ENCODE measurements around the gene PCMT1. TPM values are rescaled to one million over a fixed set of nuclear protein-coding genes. Genes with fewer than 3 reads are reported as not detected.

PCMT1 gene
- total RNA-seq, 2 donors from 2014 or later = 68.5 to 72.6 TPM

DNA sequence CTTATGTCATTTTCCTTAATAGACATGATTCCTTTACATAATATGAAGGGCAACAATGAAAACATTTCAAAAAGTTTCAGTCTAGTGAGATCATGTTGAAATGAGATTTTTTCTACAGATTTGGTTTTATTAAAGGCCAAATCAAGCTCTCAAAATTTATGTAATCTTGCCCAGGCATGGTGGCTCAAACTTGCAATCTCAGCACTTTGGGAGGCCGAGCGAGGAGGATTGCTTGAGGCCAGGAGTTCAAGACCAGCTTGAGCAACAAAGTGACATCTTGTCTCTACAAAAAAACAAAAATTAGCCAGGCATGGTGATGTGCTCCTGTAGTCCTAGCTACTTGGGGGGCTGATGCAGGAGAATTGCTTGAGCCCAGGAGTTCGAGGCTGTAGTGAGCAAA is 63.8 kb downstream of the PCMT1 start:
- WGBS, 2 experiments (ENCODE audit: insufficient coverage in 1 of 2, insufficient read length in 1 of 2) = 95 to 100% methylated on average over 3 of the region's 3 CpGs
- no peak for DNase-seq
- TF ChIP-seq, protein P1, sequence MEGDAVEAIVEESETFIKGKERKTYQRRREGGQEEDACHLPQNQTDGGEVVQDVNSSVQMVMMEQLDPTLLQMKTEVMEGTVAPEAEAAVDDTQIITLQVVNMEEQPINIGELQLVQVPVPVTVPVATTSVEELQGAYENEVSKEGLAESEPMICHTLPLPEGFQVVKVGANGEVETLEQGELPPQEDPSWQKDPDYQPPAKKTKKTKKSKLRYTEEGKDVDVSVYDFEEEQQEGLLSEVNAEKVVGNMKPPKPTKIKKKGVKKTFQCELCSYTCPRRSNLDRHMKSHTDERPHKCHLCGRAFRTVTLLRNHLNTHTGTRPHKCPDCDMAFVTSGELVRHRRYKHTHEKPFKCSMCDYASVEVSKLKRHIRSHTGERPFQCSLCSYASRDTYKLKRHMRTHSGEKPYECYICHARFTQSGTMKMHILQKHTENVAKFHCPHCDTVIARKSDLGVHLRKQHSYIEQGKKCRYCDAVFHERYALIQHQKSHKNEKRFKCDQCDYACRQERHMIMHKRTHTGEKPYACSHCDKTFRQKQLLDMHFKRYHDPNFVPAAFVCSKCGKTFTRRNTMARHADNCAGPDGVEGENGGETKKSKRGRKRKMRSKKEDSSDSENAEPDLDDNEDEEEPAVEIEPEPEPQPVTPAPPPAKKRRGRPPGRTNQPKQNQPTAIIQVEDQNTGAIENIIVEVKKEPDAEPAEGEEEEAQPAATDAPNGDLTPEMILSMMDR (conservative IDR thresholded peaks at IDR 0.05) = no peak
- Histone ChIP-seq H3K9me3 (ENCODE audit: control insufficient read depth, low read length) (no peaks in the 10 kb centered on the region), H3K4me1 (ENCODE audit: control insufficient read depth, insufficient read depth, low read length) (no peaks in the 10 kb centered on the region), H3K27me3 (ENCODE audit: control insufficient read depth, insufficient read depth, low read length, poor library complexity, severe bottlenecking) (no peaks in the 10 kb centered on the region), H3K4me3 (ENCODE audit: low read length) (no peak overlapping the region), H3K36me3 (ENCODE audit: control insufficient read depth, insufficient read depth, low read length) (peaks cover 39% of the 10 kb centered on the region), H3K9ac (ENCODE audit: extremely low read depth, low read length, poor library complexity, severe bottlenecking) (no peak overlapping the region), H3K27ac (ENCODE audit: low read depth, low read length) (no peak overlapping the region)
- H3K9me3 Mint-ChIP-seq = no peaks in the 10 kb centered on the region
- no peaks in the 10 kb centered on the region for H3K27me3 Mint-ChIP-seq (ENCODE audit: insufficient read depth)
- peaks cover 21% of the 10 kb centered on the region for H3K36me3 Mint-ChIP-seq (ENCODE audit: low read depth)
- no peaks in the 10 kb centered on the region for H3K4me1 Mint-ChIP-seq
- no peak overlapping the region for H3K27ac Mint-ChIP-seq
- no peak overlapping the region for H3K4me3 Mint-ChIP-seq

- Mint-ChIP-seq H3K4me3 (no peak overlapping the region), H3K27ac (no peak overlapping the region), H3K4me1 (no peaks in the 10 kb centered on the region), H3K9me3 (no peaks in the 10 kb centered on the region), H3K36me3 (ENCODE audit: low read depth) (peaks cover 21% of the 10 kb centered on the region), H3K27me3 (ENCODE audit: insufficient read depth) (no peaks in the 10 kb centered on the region)
- Histone ChIP-seq H3K27ac (ENCODE audit: low read depth, low read length) (no peak overlapping the region), H3K9me3 (ENCODE audit: control insufficient read depth, low read length) (no peaks in the 10 kb centered on the region), H3K36me3 (ENCODE audit: control insufficient read depth, insufficient read depth, low read length) (peaks cover 27% of the 10 kb centered on the region), H3K9ac (ENCODE audit: extremely low read depth, low read length, poor library complexity, severe bottlenecking) (no peak overlapping the region), H3K4me1 (ENCODE audit: control insufficient read depth, insufficient read depth, low read length) (no peaks in the 10 kb centered on the region), H3K27me3 (ENCODE audit: control insufficient read depth, insufficient read depth, low read length, poor library complexity, severe bottlenecking) (no peaks in the 10 kb centered on the region), H3K4me3 (ENCODE audit: low read length) (no peak overlapping the region)
- DNase-seq = no peak
- TF ChIP-seq, protein P1 (conservative IDR thresholded peaks at IDR 0.05) = no peak
- 99 to 100% methylated on average over 2 to 4 of the region's 4 CpGs for WGBS, 2 experiments (ENCODE audit: insufficient coverage in 1 of 2, insufficient read length in 1 of 2)
Observed at GRCh38 chr6:149815788-149816187, 66.2 kb downstream of the PCMT1 start.

- H3K4me1 Mint-ChIP-seq = peaks cover 5% of the 10 kb centered on the region
- 92 to 95% methylated on average over 5 to 7 of the region's 7 CpGs for WGBS, 2 experiments (ENCODE audit: insufficient coverage in 1 of 2, insufficient read length in 1 of 2)
- Histone ChIP-seq H3K27ac (ENCODE audit: low read depth, low read length) (no peak overlapping the region), H3K9me3 (ENCODE audit: control insufficient read depth, low read length) (no peaks in the 10 kb centered on the region), H3K9ac (ENCODE audit: extremely low read depth, low read length, poor library complexity, severe bottlenecking) (no peak overlapping the region), H3K36me3 (ENCODE audit: control insufficient read depth, insufficient read depth, low read length) (no peaks in the 10 kb centered on the region), H3K27me3 (ENCODE audit: control insufficient read depth, insufficient read depth, low read length, poor library complexity, severe bottlenecking) (no peaks in the 10 kb centered on the region), H3K4me3 (ENCODE audit: low read length) (no peak overlapping the region), H3K4me1 (ENCODE audit: control insufficient read depth, insufficient read depth, low read length) (no peaks in the 10 kb centered on the region)
- H3K27me3 Mint-ChIP-seq (ENCODE audit: insufficient read depth) = no peaks in the 10 kb centered on the region
- H3K9me3 Mint-ChIP-seq = no peaks in the 10 kb centered on the region
- no peak for DNase-seq
- TF ChIP-seq, protein P1 (conservative IDR thresholded peaks at IDR 0.05) = no peak
- no peaks in the 10 kb centered on the region for H3K36me3 Mint-ChIP-seq (ENCODE audit: low read depth)
- H3K27ac Mint-ChIP-seq = no peak overlapping the region
- no peak overlapping the region for H3K4me3 Mint-ChIP-seq
Observed at GRCh38 chr6:149820506-149820905, 71.0 kb downstream of the PCMT1 start.

Measured in endodermal cell (in vitro differentiated cells).